Ascending aorta (tissue), 2 donors: ENCODE results near the gene CST9. TPM values are rescaled to one million over a fixed set of nuclear protein-coding genes. Genes with fewer than 3 reads are reported as not detected.

Source experiments
- DNase-seq, 2 donors: peaks; one replicate each; pipeline ENCODE4 v3.0.0-alpha.2; 2019; ENCODE audit warnings: low spot score in 2 of 2
- H3K27ac ChIP-seq, 2 donors: fragments of 200-600 bp; sonication (generic); one replicate each; pipeline ENCODE4 v1.5.1; 2016 to 2017; ENCODE audit warnings: mild to moderate bottlenecking in 1 of 2
- H3K27me3 ChIP-seq: fragments of 200-600 bp; sonication (generic); one replicate; pipeline ENCODE4 v1.5.1; 2017
- H3K36me3 ChIP-seq, 2 donors: fragments of 200-600 bp; sonication (generic); one replicate each; pipeline ENCODE4 v1.5.1; 2016
- H3K4me1 ChIP-seq, 2 donors: fragments of 200-600 bp; sonication (generic); one replicate each; pipeline ENCODE4 v1.5.1; 2016 to 2017; ENCODE audit warnings: mild to moderate bottlenecking in 1 of 2
- H3K4me3 ChIP-seq, 2 donors: fragments of 200-600 bp; sonication (generic); one replicate each; pipeline ENCODE4 v1.5.1; 2016 to 2017; ENCODE audit warnings: mild to moderate bottlenecking in 1 of 2
- H3K9me3 ChIP-seq, 2 donors: fragments of 200-600 bp; sonication (generic); one replicate each; pipeline ENCODE4 v1.5.1; 2016
- CTCF ChIP-seq, 3 experiments: fragments of 200-600 bp in 2 of 3; fragments of 450-650 bp in 1 of 3; sonication (generic) in 2 of 3; IDR thresholded peaks; one replicate each; pipeline ENCODE4 v1.5.1; 2016 to 2019; ENCODE audit warnings: antibody characterized with exemption in 3 of 3, mild to moderate bottlenecking in 1 of 3, moderate library complexity in 1 of 3
- intact Hi-C: fragments of 100-400 bp; cut with DNase I; formaldehyde crosslinking; loops from one replicate; pipeline ENCODE4 v1.15.1; 2023
- total RNA-seq: library from RNA; depleted of rRNA; stranded (reverse); fragments of >200 nt; gene quantifications from one replicate; pipeline ENCODE4 v1.1.0, GENCODE V29; 2016

CST9 gene
- total RNA-seq, 1 donor from 2014 or later: not detected

- Histone ChIP-seq H3K4me1 (no peaks in the 10 kb centered on the region), H3K36me3 (no peaks in the 10 kb centered on the region), H3K27me3 (no peaks in the 10 kb centered on the region), H3K9me3 (no peaks in the 10 kb centered on the region), H3K4me3 (no peak overlapping the region), H3K27ac (peak overlapping the region; percentile 37 to 39)
- no peak for DNase-seq
- no peak for TF ChIP-seq CTCF (IDR thresholded peaks at IDR 0.05)
- intact Hi-C loops: loop anchor here (5.0 kb wide), 1 partner anchor 562 kb away; no protein-coding TSS in a partner anchor
These were observed 8.4 kb upstream of the CST9 start for GRCh38 chr20:23614163-23614562.

- no peak overlapping the region for H3K4me3 ChIP-seq
- H3K27me3 ChIP-seq: no peaks in the 10 kb centered on the region
- intact Hi-C loops: loop anchor here (5.0 kb wide), 1 partner anchor 561 kb away; no protein-coding TSS in a partner anchor
- no peak for TF ChIP-seq CTCF (IDR thresholded peaks at IDR 0.05)
- H3K4me1 ChIP-seq: no peaks in the 10 kb centered on the region
- no peak for DNase-seq
- no peaks in the 10 kb centered on the region for H3K9me3 ChIP-seq
- no peaks in the 10 kb centered on the region for H3K36me3 ChIP-seq
- peak overlapping the region; percentile 37 to 39 for H3K27ac ChIP-seq
These were observed 8.0 kb upstream of the CST9 start for GRCh38 chr20:23613676-23614075.

- H3K27ac ChIP-seq: peak overlapping the region; percentile 6 to 14
- intact Hi-C loops: loop anchor here (5.0 kb wide), 1 partner anchor 560 kb away; no protein-coding TSS in a partner anchor
These were observed 6.7 kb upstream of the CST9 start for GRCh38 chr20:23612396-23612795.

GRCh38 chr20:23609486-23610109, 3.9 kb upstream of the CST9 start:
- intact Hi-C loops: loop anchor here (5.0 kb wide), 2 partner anchors 48 to 557 kb away; no protein-coding TSS in a partner anchor
- no peaks in the 10 kb centered on the region for H3K9me3 ChIP-seq

More at GRCh38 chr20:23612396-23612795, 6.7 kb upstream of the CST9 start:
- Histone ChIP-seq H3K9me3 (no peaks in the 10 kb centered on the region), H3K27me3 (no peaks in the 10 kb centered on the region), H3K36me3 (no peaks in the 10 kb centered on the region), H3K4me3 (no peak overlapping the region), H3K4me1 (no peaks in the 10 kb centered on the region)
- no peak for DNase-seq
- TF ChIP-seq CTCF (IDR thresholded peaks at IDR 0.05): no peak

GRCh38 chr20:23608251-23608846, 2.6 kb upstream of the CST9 start:
- H3K27me3 ChIP-seq: no peaks in the 10 kb centered on the region
- no peak overlapping the region for H3K27ac ChIP-seq
- H3K4me1 ChIP-seq: no peaks in the 10 kb centered on the region
- no peak overlapping the region for H3K4me3 ChIP-seq
- H3K9me3 ChIP-seq: no peaks in the 10 kb centered on the region
- DNase-seq: no peak
- intact Hi-C loops: loop anchor here (5.0 kb wide), 1 partner anchor 49 kb away; no protein-coding TSS in a partner anchor
- no peak for TF ChIP-seq CTCF (IDR thresholded peaks at IDR 0.05)
- H3K36me3 ChIP-seq: no peaks in the 10 kb centered on the region

More at GRCh38 chr20:23609486-23610109, 3.9 kb upstream of the CST9 start:
- no peaks in the 10 kb centered on the region for H3K4me1 ChIP-seq
- DNase-seq: no peak
- no peak overlapping the region for H3K27ac ChIP-seq
- no peaks in the 10 kb centered on the region for H3K27me3 ChIP-seq
- H3K36me3 ChIP-seq: no peaks in the 10 kb centered on the region
- H3K4me3 ChIP-seq: no peak overlapping the region
- TF ChIP-seq CTCF (IDR thresholded peaks at IDR 0.05): no peak
